NCI-H748 (cell line): ENCODE data around the gene BMP7.
"Not testable (repeated sequence)": the region's sequence is repeated elsewhere in the genome, so short reads cannot be mapped to it uniquely, and the experiment has no call there.

Source experiments
- DNase-seq: peaks from one replicate; lab custom pipeline; 2025; ENCODE audit not compliant: unreplicated experiment; lab: John Stamatoyannopoulos, UW

The BMP7 gene

GRCh38 chr20:57251344-57251743 lies 15.1 kb downstream of the BMP7 start:
- DNase-seq: no peak

DNA sequence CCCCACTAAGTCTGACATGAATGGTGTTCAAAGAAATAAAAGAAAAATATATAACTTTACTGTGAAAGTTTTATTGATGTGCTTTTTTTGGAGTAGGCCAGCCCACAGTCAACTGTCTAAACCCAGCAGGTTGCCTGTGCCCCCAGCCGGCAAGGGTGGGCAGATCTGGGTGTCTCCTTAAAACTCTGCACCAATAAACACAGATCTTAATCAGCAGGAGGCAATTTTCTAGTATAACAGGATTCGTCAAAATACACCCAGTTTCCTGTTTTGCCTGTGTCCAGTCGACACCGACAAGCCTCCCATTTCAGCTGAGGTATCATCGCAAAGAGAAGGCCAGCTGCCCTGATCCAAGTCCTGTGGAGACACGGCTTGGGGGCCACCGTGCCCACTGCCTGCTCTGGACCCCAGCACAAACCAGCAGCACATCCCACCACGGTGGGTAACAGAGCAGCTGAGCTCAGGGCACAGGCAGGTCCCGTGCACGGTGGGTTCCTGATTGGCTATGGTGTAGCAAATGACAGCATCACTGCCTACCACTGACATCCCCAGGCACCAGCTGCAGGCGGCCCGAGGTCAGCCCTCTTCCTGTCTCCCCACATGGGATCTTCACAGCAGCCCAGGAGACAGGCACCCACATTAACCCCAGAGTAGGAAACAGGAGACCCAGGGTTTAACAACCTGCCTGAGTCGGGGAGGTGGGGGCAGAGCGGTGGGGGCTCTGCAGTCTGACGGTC lies 15.7 kb downstream of the BMP7 start:
- no peak for DNase-seq

GRCh38 chr20:57249772-57250171 lies 16.7 kb downstream of the BMP7 start:
- no peak for DNase-seq

DNA sequence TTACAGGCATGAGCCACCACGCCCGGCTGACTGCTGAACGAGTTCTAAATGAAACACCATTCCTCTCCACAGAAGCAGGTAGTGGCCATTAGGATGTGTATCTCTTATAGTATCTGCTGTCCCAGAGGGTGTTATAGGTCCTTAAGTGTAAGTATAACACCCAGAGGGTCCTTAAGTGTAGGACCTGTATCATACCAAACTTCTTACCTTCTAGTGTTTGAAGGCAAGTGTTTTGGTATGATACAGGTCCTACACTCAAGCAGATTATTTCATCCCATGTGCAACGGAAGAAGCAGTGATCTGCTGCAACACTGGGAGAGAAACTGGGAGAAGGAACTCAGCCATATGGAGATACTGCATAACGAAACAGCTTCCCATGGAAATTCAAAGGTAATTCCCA lies 17.4 kb downstream of the BMP7 start:
- DNase-seq: no peak

- no peak for DNase-seq
Measured at GRCh38 chr20:57248132-57248797, 18.2 kb downstream of the BMP7 start.

GRCh38 chr20:57247292-57247965 lies 19.0 kb downstream of the BMP7 start:
- no peak for DNase-seq

GRCh38 chr20:57245997-57246396 lies 20.4 kb downstream of the BMP7 start:
- peak; percentile 58 for DNase-seq

DNA sequence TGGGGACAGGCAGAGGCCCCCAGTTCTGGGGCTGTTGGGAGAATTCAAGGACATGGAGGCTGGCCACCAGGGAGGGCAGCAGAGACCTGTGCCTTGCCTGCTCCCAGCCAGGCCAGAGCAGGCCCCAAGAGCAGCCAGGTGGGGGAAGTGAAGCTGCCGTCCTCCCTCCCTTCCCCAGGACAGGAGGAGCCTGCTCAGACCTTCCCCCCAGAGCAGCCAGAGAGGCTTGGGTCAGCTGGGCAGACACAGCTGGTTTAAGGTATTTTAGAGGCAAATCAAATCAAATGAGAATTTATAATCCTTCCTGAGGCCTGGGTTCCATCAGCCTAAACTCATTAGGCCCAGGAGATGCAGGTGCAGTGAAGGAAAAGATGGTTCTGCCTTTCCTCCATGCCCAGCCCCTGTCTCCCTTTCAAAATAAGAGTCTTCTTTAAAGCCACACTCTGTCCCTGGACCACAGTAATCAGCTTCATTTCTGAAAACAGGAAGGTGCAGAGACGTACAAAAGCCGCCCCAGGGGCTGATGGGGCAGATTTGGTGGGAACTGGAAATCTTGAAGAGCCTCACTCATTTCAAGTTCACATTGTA lies 21.7 kb downstream of the BMP7 start:
- DNase-seq: no peak

DNA sequence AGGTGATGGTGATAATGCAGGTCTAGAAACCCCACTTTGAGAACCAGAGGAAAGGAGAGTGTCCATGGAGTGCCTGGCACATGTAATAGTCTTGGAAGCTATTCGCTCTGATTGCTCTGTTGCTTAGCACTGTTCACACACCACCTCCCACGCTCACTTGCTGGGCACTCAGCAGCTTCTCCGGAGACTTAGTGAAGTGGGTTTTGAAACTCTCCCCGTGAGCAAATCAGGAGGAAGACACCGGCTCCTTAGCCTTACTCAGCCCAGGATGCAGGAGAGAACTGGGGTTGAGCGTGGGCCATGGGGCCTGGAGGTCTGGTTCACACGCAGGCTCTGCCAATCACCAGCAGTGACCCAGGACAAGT lies 22.2 kb downstream of the BMP7 start:
- DNase-seq: no peak

- peak; percentile 46 for DNase-seq
Measured at GRCh38 chr20:57243480-57244220, 22.8 kb downstream of the BMP7 start.

DNA sequence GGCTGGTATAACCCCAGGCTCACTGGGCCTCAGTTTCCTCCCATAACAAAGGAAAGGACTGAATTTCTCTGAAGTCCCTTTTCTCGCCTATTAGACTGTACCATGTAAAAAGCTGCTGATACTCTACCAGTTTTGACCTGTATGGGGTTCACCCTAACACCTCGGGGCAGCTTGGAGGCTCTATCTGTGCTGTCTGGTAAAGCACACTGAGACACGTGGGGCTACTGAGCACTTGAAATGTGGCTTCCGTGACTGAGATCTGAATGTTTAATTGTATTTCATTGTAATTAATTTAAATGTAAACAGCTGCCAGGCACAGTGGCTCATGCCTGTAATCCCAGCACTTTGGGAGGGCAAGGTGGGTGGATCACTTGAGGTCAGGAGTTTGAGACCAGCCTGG lies 24.0 kb downstream of the BMP7 start:
- no peak for DNase-seq

DNA sequence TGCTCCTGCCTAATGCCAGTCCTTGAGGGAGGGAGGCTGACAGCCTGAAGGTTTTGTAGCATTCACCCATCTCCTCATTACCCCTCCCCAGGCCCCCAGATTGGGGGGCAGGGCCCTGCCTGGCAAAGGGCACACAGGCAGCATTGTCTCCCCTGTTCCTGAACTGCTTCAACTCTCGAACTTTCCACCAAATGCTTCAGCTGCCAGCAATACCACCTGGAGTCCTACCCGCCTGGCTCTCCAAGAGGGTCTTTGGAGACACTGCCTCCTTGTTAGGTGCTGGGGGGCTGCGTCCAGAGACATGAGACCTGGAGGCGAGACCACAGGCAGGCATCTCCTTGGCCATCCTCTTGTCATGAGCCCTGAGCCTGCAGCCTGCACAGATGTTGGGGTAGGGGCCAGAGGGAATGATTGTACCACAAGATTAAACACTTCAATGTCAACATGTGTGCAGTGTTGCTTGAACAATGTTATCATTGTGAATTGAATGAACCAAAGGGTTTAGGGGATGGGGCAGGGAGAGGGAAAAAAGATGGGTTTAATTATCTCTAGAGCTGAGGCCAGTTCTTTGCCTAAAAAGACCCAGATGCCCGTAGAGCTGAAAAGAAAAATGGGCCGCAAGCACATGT lies 25.0 kb downstream of the BMP7 start:
- peak; percentile 6 for DNase-seq

DNA sequence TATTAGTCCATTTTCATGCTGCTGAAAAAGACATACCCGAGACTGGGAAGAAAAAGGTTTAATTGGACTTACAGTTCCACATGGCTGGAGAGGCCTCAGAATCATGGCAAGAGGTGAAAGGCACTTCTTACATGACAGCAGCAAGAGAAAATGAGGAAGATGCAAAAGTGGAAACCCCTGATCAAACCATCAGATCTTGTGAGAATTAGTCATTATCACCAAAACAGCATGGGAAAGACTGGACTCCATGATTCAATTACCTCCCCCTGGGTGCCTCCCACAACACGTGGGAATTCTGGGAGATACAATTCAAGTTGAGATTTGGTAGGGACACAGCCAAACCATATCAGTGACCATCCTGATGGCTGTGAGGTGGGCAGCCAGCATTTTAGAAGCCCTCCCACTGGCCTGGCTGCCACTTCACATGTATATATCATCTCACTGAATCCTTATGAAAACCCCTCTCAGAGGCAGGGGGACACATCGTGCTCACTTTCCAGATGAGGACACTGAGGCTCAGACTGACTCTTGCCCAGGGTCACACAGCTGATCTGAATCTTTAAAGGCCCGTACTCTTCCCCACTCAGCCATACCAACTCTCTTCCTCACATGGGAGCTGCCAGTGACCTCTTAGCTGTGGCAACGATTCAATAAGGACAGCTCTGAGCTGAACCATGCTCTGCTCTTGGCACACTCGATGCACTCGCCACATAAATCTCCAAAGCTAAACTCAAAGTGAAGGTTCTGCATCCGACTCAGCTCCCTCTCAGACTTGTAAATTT lies 25.7 kb downstream of the BMP7 start:
- DNase-seq: no peak

DNA sequence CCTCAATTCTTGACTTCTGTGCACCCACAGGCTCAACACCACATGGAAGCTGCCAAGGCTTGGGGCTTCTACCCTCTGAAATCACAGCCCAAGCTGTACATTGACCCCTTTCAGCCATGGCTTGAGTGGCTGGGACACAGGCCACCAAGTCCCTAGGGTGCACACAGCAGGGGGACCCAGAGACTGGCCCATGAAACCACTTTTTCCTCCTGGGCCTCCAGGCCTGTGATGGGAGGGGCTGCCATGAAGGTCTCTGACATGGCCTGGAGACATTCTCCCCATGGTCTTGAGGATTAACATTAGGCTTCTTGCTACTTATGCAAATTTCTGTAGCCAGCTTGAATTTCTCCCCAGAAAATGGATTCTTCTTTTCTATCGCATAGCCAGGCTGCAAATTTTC lies 26.7 kb downstream of the BMP7 start:
- not testable (repeated sequence) for DNase-seq

GRCh38 chr20:57239324-57239723 lies 27.1 kb downstream of the BMP7 start:
- DNase-seq: not testable (repeated sequence)

- DNase-seq: no peak
Measured at GRCh38 chr20:57238089-57238488, 28.4 kb downstream of the BMP7 start.

GRCh38 chr20:57237585-57237953 lies 28.9 kb downstream of the BMP7 start:
- DNase-seq: no peak

- DNase-seq: no peak
Measured at GRCh38 chr20:57236813-57237584, 29.4 kb downstream of the BMP7 start.

DNA sequence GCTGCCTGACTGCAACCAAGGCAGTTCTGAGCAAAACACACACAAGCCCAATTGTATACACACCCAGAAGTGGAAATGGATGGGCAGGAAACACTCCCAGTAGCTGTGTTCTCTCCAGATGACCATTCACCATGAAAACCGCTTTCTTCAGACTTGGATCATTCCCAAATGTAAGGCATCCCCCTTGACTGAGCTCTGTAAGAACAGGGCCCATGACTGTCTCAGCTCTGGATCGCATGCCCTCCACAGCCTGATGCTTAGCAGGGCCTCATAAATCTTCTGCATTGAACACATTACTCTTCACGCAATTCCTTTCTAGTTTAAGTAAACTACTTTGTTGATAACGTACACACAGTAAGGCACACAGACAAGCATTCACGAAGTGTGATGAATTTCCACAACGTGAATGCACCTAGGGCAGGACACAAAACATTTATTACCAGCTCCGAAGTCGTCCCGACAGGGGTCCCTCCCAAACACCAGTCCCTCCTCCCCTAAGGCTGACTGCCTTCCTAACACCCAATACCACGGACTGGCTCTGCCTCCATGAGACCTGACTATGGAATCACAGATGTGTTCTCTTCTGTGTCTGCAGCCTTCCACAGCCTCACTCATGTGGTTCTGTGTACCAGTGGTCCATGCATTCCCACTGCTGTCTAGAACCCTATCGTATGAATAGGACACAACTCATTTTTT lies 31.7 kb downstream of the BMP7 start:
- DNase-seq: no peak
